Iris pigment epithelial cell (primary cell): Measurements from ENCODE around the gene GREB1.

Experiments
- DNase-seq: peaks from one replicate; pipeline ENCODE4 v3.0.0-alpha.2; 2011; ENCODE audit warnings: low read depth

The GREB1 gene

DNA sequence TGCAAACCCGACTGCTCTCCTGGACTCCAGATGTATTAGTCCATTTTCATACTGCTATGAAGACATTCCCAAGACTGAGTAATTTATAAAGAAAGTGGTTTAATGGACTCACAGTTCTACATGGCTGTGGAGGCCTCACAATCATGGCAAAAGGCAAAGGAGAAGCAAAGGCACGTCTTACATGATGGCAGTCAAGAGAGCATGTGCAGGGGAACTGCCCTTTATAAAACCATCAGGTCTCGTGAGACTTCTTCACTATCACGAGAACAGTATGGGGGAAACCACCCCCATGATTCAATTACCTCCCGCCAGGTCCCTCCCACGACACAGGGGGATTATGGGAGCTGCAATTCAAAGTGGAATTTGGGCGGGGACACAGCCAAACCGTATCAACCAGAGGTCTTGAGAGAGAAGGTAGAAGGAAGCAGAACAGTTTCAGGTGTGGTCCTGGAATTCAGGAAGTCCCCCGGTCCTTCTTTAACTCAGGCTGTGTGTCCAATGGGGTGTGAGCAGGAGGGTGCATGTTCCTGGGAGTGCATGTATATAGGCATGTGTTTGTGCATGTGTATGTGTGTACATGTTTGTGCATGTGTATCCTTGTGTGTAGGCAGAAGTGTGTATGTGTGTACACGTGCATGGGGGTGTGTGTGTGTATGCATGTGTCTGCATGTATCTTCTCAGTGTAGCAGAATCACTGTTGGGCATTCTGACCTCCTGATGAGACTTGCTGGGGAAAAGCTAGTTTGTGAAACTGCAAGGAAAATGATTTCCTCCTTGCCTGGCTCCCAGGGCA is 46.2 kb downstream of the GREB1 start:
- DNase-seq = no peak

DNA sequence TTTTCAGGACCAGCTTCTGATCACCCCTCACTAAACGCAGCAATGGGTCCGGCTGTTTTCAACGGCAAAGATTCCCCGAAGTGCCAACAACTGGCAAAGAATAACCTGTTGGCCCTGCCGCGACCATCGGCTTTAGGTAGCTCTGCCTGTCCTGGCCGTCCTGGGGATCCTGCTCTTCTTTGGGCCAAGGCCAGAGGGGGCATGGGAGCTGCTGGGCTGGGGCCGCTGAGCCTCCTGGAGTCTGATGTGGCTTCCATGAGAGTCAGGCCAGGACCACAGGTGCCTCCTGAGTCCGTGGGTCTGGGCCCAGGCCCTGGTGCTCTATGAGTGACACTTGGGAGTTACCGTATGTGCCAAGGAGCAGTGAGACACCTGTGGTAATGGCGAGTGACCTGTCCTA is 46.9 kb downstream of the GREB1 start:
- DNase-seq = no peak

DNA sequence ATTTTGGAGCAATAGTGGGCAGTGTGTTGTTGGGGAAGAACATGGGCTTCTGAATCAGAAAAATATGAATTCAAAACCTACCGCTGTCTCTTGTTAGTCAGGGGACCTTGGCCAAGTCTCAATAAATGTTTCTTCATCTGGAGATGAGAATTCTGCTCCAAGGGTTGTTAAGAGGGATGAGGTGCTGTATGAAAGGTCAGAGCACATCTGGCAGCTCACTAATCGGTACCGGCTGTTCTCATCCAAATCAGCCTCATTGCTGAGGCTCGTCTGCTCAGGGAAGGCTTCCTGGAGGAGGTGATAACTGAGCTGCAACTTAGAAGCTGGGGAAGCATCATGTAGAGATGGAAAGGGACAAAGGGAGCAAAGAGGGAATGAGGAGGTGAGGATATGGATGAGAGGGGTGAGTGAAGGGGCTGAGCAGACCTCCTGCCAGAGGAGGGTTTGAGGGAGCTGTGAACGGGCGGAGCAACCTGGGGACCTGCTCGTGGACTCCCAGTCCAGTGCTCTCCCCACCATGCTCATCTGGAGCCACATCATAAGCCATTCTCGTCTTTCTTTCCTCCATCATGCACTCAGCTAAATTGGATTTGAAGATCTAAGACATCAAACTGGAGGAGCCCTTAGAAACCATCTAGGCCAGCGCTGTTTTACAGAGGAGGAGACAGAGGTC is 47.4 kb downstream of the GREB1 start:
- DNase-seq = no peak

DNA sequence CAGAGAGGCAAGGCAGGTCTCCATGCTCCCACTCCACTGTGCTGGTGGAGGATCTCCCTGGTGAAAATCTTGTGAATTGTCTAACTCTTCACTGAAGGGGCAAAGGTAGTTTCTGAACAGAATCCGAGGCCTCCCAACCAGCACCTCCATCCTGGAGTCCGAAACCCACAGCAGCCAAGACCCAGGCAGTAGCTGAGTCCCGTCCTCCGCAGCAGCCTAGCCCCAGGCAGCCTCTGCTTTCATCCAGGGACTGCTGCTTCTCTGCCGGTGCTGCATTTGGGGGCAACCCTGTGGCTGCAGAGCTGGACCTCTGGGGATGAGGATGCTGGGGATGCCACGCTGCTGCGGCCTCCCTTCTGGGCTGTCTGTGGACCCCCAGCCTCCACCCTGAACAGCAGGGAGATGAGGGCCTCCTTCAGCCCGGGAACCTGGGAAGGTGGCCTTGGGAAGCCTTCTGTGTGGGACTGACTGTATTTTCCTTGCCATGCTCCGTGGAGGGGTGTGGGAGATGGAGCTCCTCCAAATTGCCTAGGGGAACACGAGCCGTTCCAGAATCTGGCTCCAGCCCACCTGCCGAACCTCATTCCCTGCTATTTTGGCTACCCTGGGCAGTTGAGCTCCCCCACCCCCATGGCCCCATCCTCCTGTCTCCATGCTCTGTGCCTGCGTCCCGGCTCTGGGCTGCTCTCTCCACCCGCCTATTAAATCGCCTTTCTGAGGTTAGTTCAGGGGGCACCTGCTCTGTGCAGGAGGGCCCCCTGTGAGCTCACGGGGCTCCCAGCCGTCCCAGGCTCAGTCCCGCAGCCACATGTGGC is 48.2 kb downstream of the GREB1 start:
- DNase-seq = no peak

DNA sequence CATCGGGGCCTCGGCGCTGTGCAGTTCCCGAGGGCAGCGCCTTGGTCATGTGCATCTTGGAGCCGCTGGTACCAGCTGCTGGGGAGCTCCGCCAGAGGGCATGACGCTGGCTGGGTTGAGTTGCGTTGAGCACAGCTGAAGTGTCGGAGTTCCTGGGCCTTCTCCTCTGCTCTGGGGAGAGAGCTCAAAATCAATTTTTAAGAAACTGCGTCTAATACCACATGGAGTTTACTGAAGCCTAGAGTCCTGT is 48.7 kb downstream of the GREB1 start:
- no peak for DNase-seq

DNA sequence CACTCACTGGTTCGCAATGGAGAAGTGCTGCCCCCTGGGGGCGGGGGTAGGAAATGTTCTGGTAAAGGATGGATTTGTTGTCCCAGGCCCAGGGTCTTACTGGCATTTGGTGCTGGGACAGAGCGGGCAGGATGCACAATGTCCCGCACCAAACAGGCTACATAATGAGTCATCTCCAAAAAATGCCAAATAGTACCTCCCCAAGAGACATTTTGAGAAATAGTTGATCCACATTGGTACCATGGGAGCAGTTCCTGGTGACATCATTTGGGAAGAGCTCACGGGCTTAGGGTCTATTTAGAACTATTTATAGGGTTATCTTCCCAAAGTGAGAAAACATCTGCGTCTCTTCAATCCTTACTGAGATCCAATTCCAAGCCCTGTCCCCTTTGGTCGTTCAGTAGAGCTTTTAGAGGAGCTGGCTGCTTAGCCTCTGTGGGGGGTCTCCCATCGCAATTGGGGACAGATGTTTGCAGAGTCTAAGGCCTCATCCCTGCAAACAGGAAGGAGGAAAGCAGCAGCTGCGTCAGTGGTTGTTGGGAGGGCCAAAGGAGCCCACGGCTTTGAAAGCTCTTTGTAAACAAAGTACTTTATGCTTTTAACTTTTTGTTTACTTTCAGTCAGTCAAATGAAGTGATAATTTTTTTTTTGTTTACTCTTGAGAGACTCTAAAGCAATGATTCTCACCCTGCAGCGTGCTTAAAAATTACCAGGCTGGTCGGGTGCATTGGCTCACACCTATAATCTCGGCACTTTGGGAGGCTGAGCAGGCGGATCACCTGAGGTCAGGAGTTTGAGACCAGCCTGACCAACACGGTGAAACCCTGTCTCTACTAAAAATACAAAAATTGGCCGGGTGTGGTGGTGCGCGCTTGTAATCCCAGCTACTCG is 49.3 kb downstream of the GREB1 start:
- DNase-seq = peak; percentile 42

- peak; percentile 97 for DNase-seq
Observed at GRCh38 chr2:11583840-11584524, 50.1 kb downstream of the GREB1 start.

- DNase-seq = no peak
Observed at GRCh38 chr2:11584525-11585056, 50.7 kb downstream of the GREB1 start.

GRCh38 chr2:11585071-11585470 is 51.2 kb downstream of the GREB1 start:
- no peak for DNase-seq

- no peak for DNase-seq
Observed at GRCh38 chr2:11588228-11589110, 54.6 kb downstream of the GREB1 start.

DNA sequence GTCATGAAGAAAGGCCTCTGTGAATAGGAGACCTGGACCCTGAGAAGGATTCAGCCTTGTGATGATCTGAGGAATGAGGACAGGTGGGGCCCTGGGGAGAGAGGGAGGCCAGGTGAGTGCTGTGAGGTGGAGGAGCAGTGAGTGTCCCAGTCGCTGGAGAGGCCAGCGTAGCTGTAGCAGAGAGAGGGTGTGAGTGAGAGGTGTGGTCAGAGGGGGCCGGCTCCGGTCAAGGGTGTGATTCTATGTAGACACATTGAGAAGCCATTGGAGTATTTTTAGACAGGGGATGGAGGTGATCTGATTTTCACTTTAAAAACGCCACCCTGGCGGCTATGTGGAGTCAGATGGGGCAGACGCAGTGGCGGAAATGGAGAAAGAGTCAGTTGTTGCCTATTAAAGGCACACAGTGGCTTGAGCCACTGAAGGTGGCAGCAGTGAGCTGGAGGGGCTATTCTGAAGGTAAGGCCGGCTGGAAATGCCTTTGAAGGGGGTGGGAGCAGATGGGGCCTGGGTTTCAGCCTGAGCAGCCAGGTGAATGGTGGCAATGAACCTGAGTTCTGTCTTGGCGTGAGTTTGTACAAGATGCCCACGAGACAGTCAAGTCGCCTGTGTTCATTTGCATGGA is 55.6 kb downstream of the GREB1 start:
- DNase-seq = no peak

DNA sequence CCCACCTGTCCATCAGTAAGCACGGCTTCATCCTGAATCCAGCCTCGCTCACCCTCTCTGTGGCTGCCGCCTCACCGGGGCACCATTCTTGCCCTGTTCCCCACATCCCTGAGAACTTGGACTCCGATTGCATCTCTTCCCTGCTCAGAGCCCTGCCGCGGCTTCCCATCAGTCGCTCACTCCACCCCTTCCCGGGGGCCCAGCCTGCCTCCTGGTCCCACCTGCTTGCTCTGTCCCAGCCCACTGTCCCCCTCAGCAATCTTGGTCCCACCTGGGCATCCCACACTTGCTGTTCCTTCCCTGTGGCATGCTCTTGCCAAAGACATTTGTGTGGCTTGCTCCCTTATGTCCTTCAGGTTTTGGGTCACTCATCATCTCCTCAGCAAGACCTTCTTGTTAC is 56.3 kb downstream of the GREB1 start:
- no peak for DNase-seq

DNA sequence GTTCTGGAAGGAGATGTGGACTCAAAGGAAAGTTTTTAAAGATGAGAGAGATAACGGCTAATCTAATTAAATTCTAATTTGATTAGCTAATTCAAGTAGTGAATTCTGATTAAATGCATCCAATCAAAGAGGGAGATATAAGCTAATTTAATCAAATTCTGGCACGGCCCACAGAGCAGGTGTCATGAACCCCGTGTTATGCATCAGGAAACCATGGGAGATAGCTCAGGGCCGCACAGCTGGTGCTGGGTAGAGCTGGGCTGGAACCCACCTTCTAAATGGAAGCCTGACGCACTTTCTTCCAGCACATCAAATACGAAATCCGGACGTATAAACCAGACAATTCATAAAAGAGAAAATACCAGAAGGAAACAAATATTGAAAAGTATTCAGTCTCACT is 57.2 kb downstream of the GREB1 start:
- no peak for DNase-seq

DNA sequence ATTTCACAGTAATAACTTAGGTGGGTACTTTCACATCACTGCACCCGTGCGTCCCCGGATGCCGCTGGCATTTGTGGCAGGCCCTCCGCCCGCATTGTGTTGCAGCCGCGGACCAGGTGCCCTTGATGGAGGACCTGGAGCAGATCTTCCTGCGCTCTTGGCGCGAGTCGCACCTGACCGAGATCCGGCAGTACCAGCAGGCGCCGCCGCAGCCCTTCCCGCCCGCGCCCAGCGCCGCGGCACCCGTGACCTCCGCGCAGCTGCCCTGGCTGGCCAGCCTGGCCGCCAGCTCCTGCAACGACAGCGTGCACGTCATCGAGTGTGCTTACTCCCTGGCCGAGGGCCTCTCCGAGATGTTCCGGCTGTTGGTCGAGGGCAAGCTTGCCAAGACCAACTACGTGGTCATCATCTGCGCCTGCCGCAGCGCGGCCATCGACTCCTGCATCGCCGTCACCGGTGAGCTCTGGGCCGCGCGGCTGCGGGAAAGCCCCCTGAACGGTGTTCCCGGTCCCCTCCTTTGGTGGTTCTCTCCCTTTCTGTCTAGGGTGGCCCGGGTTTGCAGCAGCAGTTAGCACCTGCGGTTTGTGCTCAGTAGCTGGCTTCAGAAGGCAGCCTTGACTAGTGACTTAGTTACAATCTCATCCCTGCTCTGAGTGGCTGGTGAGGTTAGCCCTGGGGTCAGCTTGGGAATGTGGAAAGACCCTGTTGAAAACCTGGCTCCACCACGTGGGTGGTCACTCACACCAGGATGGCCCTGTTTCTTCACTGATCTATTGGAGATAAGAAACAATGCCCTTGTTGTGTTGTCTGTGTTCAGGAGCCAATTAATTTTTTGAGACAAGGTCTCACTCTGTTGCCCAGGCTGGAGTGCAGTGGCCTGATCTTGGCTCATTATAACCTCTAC is 59.1 kb downstream of the GREB1 start:
- no peak for DNase-seq

- no peak for DNase-seq
Observed at GRCh38 chr2:11596801-11597200, 63.0 kb downstream of the GREB1 start.

- no peak for DNase-seq
Observed at GRCh38 chr2:11597538-11598225, 63.8 kb downstream of the GREB1 start.

DNA sequence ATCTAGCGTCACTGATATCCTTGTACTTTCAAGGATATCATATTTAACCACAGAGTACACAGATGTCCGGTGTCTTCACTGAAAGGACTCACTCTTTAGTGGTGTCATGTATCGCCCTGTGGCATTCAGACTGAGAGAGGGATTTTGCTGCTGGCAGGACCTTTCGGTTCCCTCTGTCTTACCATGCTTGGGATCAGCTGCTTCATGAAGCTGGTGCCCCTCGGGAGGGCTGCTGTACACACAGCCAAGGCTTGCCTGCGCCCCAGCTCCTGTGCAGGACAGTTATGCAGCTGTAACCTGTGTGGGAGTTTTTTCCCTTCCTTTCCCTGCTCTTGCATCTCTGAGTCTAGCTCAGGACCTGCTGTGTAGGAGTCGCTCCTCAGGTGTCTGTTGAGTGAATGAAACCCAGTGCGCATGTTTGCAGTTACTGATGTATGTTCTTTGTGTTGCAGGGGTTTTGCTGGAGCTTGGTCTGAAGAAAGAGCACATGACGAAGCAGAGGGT is 64.4 kb downstream of the GREB1 start:
- peak; percentile 16 for DNase-seq
